Hepatocyte (in vitro differentiated cells): ENCODE results near the gene PDE4D.

Experiments
- EZH2phosphoT487 ChIP-seq: fragments of 200-600 bp; sonication (generic); IDR thresholded peaks from one replicate; pipeline ENCODE4 v1.6.1; 2018; ENCODE audit warnings: antibody characterized with exemption, mild to moderate bottlenecking, low read depth, moderate library complexity; ENCODE audit not compliant: unreplicated experiment, severe bottlenecking
- TF ChIP-seq, protein P1 (sequence below): fragments of 200-600 bp; sonication (generic); IDR thresholded peaks from 2 replicates; pipeline ENCODE4 v1.5.1; 2016; ENCODE audit warnings: antibody characterized with exemption, mild to moderate bottlenecking; ENCODE audit not compliant: poor library complexity

DNA sequence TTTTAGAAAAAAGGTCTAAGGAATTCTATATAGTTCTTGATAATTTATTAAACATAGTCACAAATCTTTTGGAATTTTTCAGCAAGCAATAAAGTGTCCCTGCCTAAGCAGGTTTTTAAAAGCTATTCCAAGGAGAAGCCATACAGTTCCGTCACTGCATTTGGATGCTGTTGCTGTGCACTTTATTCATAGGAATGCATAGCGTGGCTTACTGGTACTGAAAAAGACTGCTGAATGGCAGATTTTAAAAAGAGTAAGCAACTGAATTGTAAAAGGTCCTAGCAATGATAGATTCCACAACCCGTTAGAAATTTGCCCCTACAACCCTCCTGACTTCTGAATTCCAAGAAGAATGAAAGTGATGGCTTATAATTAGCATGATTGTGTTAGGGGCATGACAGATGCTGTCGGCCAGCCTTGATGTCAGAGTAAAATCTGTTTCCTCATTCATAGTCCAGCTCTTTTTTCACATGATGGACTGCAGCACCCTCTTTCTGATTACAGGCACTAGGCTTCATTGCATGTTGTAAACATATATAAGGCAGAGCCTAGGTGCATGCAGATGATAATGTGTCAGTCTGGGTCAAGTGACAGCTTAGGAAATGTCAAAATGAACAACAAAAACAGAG, 227.0 kb downstream of the PDE4D start:
- no peak for TF ChIP-seq EZH2phosphoT487
- TF ChIP-seq, protein P1, sequence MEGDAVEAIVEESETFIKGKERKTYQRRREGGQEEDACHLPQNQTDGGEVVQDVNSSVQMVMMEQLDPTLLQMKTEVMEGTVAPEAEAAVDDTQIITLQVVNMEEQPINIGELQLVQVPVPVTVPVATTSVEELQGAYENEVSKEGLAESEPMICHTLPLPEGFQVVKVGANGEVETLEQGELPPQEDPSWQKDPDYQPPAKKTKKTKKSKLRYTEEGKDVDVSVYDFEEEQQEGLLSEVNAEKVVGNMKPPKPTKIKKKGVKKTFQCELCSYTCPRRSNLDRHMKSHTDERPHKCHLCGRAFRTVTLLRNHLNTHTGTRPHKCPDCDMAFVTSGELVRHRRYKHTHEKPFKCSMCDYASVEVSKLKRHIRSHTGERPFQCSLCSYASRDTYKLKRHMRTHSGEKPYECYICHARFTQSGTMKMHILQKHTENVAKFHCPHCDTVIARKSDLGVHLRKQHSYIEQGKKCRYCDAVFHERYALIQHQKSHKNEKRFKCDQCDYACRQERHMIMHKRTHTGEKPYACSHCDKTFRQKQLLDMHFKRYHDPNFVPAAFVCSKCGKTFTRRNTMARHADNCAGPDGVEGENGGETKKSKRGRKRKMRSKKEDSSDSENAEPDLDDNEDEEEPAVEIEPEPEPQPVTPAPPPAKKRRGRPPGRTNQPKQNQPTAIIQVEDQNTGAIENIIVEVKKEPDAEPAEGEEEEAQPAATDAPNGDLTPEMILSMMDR = no peak
